HepG2 (cell line): ENCODE measurements around the gene UBE3D. TPM values are rescaled to one million over a fixed set of nuclear protein-coding genes. Genes with fewer than 3 reads are reported as not detected.

Experiments
- ATAC-seq: fragments of 200-7000 bp; cut with Tn5 transposase; 3 replicates; pipeline ENCODE4 v1.9.1; 2020; ENCODE audit warnings: mild to moderate bottlenecking, moderate library complexity
- BruUV-seq: library from RNA; stranded (reverse); fragments of 400-500 nt; replicated peaks from 2 replicates; lab custom pipeline; 2021; lab: Mats Ljungman, UMichigan
- CTCF ChIA-PET: fragments of 300-600 bp; formaldehyde crosslinking; extraction: SDS; loops from one replicate; lab custom pipeline; 2021; ENCODE audit warnings: low total read pairs, inconsistent platforms, low intra/inter-chr PET ratio; lab: Yijun Ruan, JAX
- POLR2A ChIA-PET: fragments of 350-600 bp; sonication (Branson Sonifier 250); formaldehyde crosslinking; loops from one replicate; lab custom pipeline; 2020; ENCODE audit warnings: antibody characterized with exemption, inconsistent platforms; lab: Yijun Ruan, JAX
- DNase-seq: peaks from one replicate; pipeline ENCODE4 v3.0.0-alpha.2; 2015; ENCODE audit warnings: low spot score
- FAIRE-seq: peaks from 3 replicates; lab custom pipeline; 2011; peaks lifted over from hg19 to GRCh38; lab: Jason Lieb, UNC
- H2AFZ ChIP-seq: one replicate; pipeline ENCODE4 v1.6.1; 2011; ENCODE audit warnings: low read length, inconsistent platforms
- H3K27ac ChIP-seq: fragments of 300-600 bp; 3 replicates; pipeline ENCODE4 v1.8.0; 2011; ENCODE audit warnings: mixed run types, mild to moderate bottlenecking, mixed read lengths, low read length, inconsistent platforms; ENCODE audit not compliant: insufficient read depth; ENCODE audit errors: extremely low read length
- H3K27me3 ChIP-seq, 2 experiments: fragments of 200-600 bp in 1 of 2; 2 replicates in 1 of 2; 3 replicates in 1 of 2; pipeline versions ENCODE4 v1.6.0 to v1.8.0; 2011; ENCODE audit warnings: low read length in 2 of 2, mild to moderate bottlenecking in 2 of 2, moderate library complexity in 2 of 2, inconsistent platforms in 1 of 2; ENCODE audit not compliant: insufficient read depth in 2 of 2, control insufficient read depth in 1 of 2
- H3K36me3 ChIP-seq, 2 experiments: fragments of 200-600 bp in 1 of 2; replicated peaks in 1 of 2; 2 replicates in 1 of 2; 3 replicates in 1 of 2; pipeline versions ENCODE4 v1.5.1 to v1.8.0; 2011; ENCODE audit warnings: low read length in 2 of 2, inconsistent platforms in 1 of 2; ENCODE audit not compliant: insufficient read depth in 2 of 2, control insufficient read depth in 1 of 2
- H3K4me1 ChIP-seq: 2 replicates; pipeline ENCODE4 v1.5.1; 2012; ENCODE audit warnings: low read length, inconsistent platforms; ENCODE audit not compliant: insufficient read depth
- H3K4me2 ChIP-seq: 2 replicates; pipeline ENCODE4 v1.6.0; 2011; ENCODE audit warnings: low read depth, low read length, inconsistent platforms
- H3K4me3 ChIP-seq, 3 experiments: fragments of 200-600 bp in 1 of 3; sonication (generic), shearing (Covaris generic) in 1 of 3; replicated peaks in 1 of 3; 2 replicates each; pipeline ENCODE4 v1.5.1; 2011 to 2016; ENCODE audit warnings: low read length in 3 of 3, inconsistent platforms in 2 of 3, low read depth in 2 of 3, mild to moderate bottlenecking in 2 of 3, control low read depth in 1 of 3, mixed read lengths in 1 of 3; ENCODE audit not compliant: insufficient read depth in 1 of 3
- H3K79me2 ChIP-seq: one replicate; pipeline ENCODE4 v1.6.1; 2011; ENCODE audit warnings: low read length, inconsistent platforms; ENCODE audit not compliant: insufficient read depth
- H3K9ac ChIP-seq: 2 replicates; pipeline ENCODE4 v1.6.0; 2011; ENCODE audit warnings: mild to moderate bottlenecking, low read depth, low read length, inconsistent platforms; ENCODE audit not compliant: insufficient read depth
- H3K9me3 ChIP-seq: 2 replicates; pipeline ENCODE4 v1.5.1; 2012; ENCODE audit warnings: mild to moderate bottlenecking, low read length
- H4K20me1 ChIP-seq: 2 replicates; pipeline ENCODE4 v1.6.0; 2011; ENCODE audit warnings: inconsistent platforms, mild to moderate bottlenecking, low read length, moderate library complexity; ENCODE audit not compliant: insufficient read depth
- GPN1 ChIP-seq: sonication (generic); formaldehyde crosslinking; IDR thresholded peaks from 2 replicates; pipeline ENCODE4 v1.5.1; 2020; ENCODE audit warnings: missing genetic modification reagents, borderline replicate concordance
- IRX3 ChIP-seq: sonication (generic); formaldehyde crosslinking; IDR thresholded peaks from 2 replicates; pipeline ENCODE4 v1.8.1; 2023; ENCODE audit warnings: mild to moderate bottlenecking, low read depth, missing genetic modification reagents, borderline replicate concordance
- NFE2L2 ChIP-seq: fragments of 150-350 bp; IDR thresholded peaks from 2 replicates; pipeline ENCODE4 v1.6.1; 2014; ENCODE audit warnings: low read length
- PITX1 ChIP-seq: sonication (generic); formaldehyde crosslinking; IDR thresholded peaks from 2 replicates; pipeline ENCODE4 v1.5.1; 2020; ENCODE audit warnings: mild to moderate bottlenecking, missing genetic modification reagents
- ZNF207 ChIP-seq: fragments of 450-650 bp; IDR thresholded peaks from 2 replicates; pipeline ENCODE4 v1.6.1; 2016; ENCODE audit warnings: antibody characterized with exemption, borderline replicate concordance
- WGBS: methylation state at CpG from one replicate; pipeline ENCODE4 v1.1.6; 2017; ENCODE audit warnings: low lambda C conversion rate; 5-methylcytosine and 5-hydroxymethylcytosine counted together
- in situ Hi-C: cut with HindIII; loops from 2 replicates; pipeline ENCODE4 v1.10.0; 2017; ENCODE audit warnings: low pct_unique_long_range_greater_than_20kb; ENCODE audit not compliant: extremely low pct_ligation_motif_present
- intact Hi-C: fragments of 100-400 bp; cut with micrococcal nuclease; formaldehyde crosslinking; loops from one replicate; pipeline ENCODE4 v1.10.0; 2022; ENCODE audit not compliant: unreplicated experiment
- polyA plus RNA-seq, 8 experiments: library from polyadenylated mRNA; depleted of rRNA in 3 of 8; stranded (reverse) in 7 of 8; unstranded in 1 of 8; fragments of >200 nt; fragmentation: Illumina TruSeq in 4 of 8; extraction: Trizol in 4 of 8; gene quantifications; 2 replicates each; pipeline versions ENCODE4 v1.2.1 to v1.2.3, GENCODE V29; 2011 to 2016; ENCODE audit warnings: low read depth in 4 of 8, missing spikeins in 1 of 8, mixed read lengths in 1 of 8; ENCODE audit not compliant: insufficient read depth in 1 of 8
- total RNA-seq, 5 experiments: library from RNA; depleted of rRNA; stranded (reverse); fragments of >200 nt; fragmentation: Illumina TruSeq; extraction: Trizol; gene quantifications; 2 replicates each; pipeline ENCODE4 v1.2.3, GENCODE V29; 2016; ENCODE audit warnings: low read depth in 1 of 5
- TF ChIP-seq, protein P1 (sequence below): sonication (generic); formaldehyde crosslinking; IDR thresholded peaks from 2 replicates; pipeline ENCODE4 v1.4.0; 2020; ENCODE audit warnings: missing genetic modification reagents
- TF ChIP-seq, protein P2 (sequence below): sonication (generic); formaldehyde crosslinking; IDR thresholded peaks from 2 replicates; pipeline ENCODE4 v1.5.1; 2020; ENCODE audit warnings: missing genetic modification reagents, mild to moderate bottlenecking, borderline replicate concordance

The UBE3D gene
- total and polyA plus RNA-seq, 2 of the 13 experiments (the other 11 are each of a cell fraction or from before 2014, with no cell fraction given), result 5.1 to 11.4 TPM

DNA sequence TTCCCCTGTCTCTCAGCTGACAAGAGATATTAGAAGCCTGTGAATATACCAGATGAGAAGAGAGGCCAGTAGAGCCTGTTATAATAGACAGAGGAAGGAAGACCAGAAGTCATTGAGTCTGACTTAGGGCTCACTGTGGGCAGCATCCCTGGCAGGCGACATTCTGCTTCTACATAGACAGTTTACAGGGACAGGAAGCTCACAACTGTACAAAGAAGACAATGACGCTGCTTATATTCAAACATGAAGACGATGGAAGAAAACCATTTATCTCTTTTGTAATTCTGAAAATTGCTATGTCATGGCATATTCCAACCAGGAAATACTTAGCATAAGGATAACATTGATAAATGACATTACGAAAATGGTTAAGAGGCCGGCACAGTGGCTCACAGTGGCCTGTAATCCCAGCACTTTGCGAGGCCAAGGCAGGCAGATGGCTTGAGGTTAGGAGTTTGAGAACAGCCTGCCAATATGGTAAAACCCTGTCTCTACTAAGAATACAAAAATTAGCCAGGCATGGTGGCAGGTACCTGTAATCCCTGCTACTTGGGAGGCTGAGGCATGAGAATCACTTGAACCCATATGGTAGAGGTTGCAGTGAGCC is 170.9 kb downstream of the UBE3D start:
- TF ChIP-seq PITX1 (CRISPR knock-in tag), result no peak
- TF ChIP-seq, protein P1, sequence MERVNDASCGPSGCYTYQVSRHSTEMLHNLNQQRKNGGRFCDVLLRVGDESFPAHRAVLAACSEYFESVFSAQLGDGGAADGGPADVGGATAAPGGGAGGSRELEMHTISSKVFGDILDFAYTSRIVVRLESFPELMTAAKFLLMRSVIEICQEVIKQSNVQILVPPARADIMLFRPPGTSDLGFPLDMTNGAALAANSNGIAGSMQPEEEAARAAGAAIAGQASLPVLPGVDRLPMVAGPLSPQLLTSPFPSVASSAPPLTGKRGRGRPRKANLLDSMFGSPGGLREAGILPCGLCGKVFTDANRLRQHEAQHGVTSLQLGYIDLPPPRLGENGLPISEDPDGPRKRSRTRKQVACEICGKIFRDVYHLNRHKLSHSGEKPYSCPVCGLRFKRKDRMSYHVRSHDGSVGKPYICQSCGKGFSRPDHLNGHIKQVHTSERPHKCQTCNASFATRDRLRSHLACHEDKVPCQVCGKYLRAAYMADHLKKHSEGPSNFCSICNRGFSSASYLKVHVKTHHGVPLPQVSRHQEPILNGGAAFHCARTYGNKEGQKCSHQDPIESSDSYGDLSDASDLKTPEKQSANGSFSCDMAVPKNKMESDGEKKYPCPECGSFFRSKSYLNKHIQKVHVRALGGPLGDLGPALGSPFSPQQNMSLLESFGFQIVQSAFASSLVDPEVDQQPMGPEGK (CRISPR knock-in tag), result no peak
- no peak for TF ChIP-seq IRX3
- TF ChIP-seq, protein P2, sequence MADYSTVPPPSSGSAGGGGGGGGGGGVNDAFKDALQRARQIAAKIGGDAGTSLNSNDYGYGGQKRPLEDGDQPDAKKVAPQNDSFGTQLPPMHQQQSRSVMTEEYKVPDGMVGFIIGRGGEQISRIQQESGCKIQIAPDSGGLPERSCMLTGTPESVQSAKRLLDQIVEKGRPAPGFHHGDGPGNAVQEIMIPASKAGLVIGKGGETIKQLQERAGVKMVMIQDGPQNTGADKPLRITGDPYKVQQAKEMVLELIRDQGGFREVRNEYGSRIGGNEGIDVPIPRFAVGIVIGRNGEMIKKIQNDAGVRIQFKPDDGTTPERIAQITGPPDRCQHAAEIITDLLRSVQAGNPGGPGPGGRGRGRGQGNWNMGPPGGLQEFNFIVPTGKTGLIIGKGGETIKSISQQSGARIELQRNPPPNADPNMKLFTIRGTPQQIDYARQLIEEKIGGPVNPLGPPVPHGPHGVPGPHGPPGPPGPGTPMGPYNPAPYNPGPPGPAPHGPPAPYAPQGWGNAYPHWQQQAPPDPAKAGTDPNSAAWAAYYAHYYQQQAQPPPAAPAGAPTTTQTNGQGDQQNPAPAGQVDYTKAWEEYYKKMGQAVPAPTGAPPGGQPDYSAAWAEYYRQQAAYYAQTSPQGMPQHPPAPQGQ (CRISPR knock-in tag), result no peak
- no peak for TF ChIP-seq GPN1 (CRISPR knock-in tag)
- TF ChIP-seq ZNF207, result no peak
- 0 out of 2 replicates have a peak, but pooled peaks have one; percentile 23 for TF ChIP-seq NFE2L2
- no peak overlapping the region for H3K4me3 ChIP-seq
- ATAC-seq (no peak), FAIRE-seq (no peak), DNase-seq (no peak)
- H3K4me1 ChIP-seq, result no peaks in the 10 kb centered on the region
- in situ Hi-C loops (no loop called here), intact Hi-C loops (no loop called here)
- ChIA-PET CTCF (no interaction called here), POLR2A (no interaction called here)
- H3K27me3 ChIP-seq, result no peaks in the 10 kb centered on the region
- H3K4me2 ChIP-seq, result no peak overlapping the region
- H3K9me3 ChIP-seq, result no peaks in the 10 kb centered on the region
- no peaks in the 10 kb centered on the region for H3K36me3 ChIP-seq
- WGBS, result 97% methylated on average over 6 of the region's 6 CpGs
- no peaks in the 10 kb centered on the region for H4K20me1 ChIP-seq
- H3K79me2 ChIP-seq, result no peaks in the 10 kb centered on the region
- BruUV-seq, result no TSS peak
- H3K27ac ChIP-seq, result no peak overlapping the region
- no peak overlapping the region for H2AFZ ChIP-seq
- no peak overlapping the region for H3K9ac ChIP-seq
